Skeletal muscle satellite cell (primary cell): ENCODE measurements around the gene DPP10.
"Not testable (repeated sequence)": the region's sequence is repeated elsewhere in the genome, so short reads cannot be mapped to it uniquely, and the experiment has no call there.

Experiments
- H3K27me3 ChIP-seq: 2 replicates; pipeline ENCODE4 v1.7.0; 2013; ENCODE audit warnings: low read length; ENCODE audit not compliant: control insufficient read depth, insufficient read depth
- H3K36me3 ChIP-seq: 2 replicates; pipeline ENCODE4 v1.7.0; 2013; ENCODE audit warnings: mild to moderate bottlenecking, control low read depth, low read length; ENCODE audit not compliant: insufficient read depth
- H3K4me1 ChIP-seq: 2 replicates; pipeline ENCODE4 v1.7.0; 2013; ENCODE audit warnings: low read length; ENCODE audit not compliant: control insufficient read depth, insufficient read depth
- H3K4me2 ChIP-seq: 2 replicates; pipeline ENCODE4 v1.7.0; 2013; ENCODE audit warnings: mild to moderate bottlenecking, low read length
- H3K4me3 ChIP-seq: 2 replicates; pipeline ENCODE4 v1.7.0; 2013; ENCODE audit warnings: low read length
- H3K9ac ChIP-seq: 2 replicates; pipeline ENCODE4 v1.7.0; 2013; ENCODE audit warnings: mild to moderate bottlenecking, low read depth, low read length, moderate library complexity
- H3K9me3 ChIP-seq: replicated peaks from 2 replicates; pipeline ENCODE4 v1.7.0; 2013; ENCODE audit warnings: mild to moderate bottlenecking, control low read depth, low read length

Gene DPP10

GRCh38 chr2:114929225-114929624 lies 486.8 kb downstream of the DPP10 start:
- Histone ChIP-seq H3K27me3 (no peaks in the 10 kb centered on the region), H3K9me3 (no peaks in the 10 kb centered on the region), H3K4me3 (no peak overlapping the region), H3K4me2 (no peak overlapping the region), H3K36me3 (no peaks in the 10 kb centered on the region), H3K9ac (no peak overlapping the region), H3K4me1 (no peaks in the 10 kb centered on the region)

GRCh38 chr2:114933671-114934241 lies 491.3 kb downstream of the DPP10 start:
- Histone ChIP-seq H3K4me2 (no peak overlapping the region), H3K9me3 (no peaks in the 10 kb centered on the region), H3K4me3 (no peak overlapping the region), H3K36me3 (no peaks in the 10 kb centered on the region), H3K9ac (no peak overlapping the region), H3K27me3 (no peaks in the 10 kb centered on the region), H3K4me1 (no peaks in the 10 kb centered on the region)

GRCh38 chr2:114935031-114935430 lies 492.6 kb downstream of the DPP10 start:
- Histone ChIP-seq H3K4me1 (no peaks in the 10 kb centered on the region), H3K27me3 (no peaks in the 10 kb centered on the region), H3K36me3 (no peaks in the 10 kb centered on the region), H3K9ac (no peak overlapping the region), H3K4me2 (no peak overlapping the region), H3K4me3 (no peak overlapping the region), H3K9me3 (no peaks in the 10 kb centered on the region)

GRCh38 chr2:114937366-114937930 lies 495.0 kb downstream of the DPP10 start:
- Histone ChIP-seq H3K9ac (no peak overlapping the region), H3K27me3 (no peaks in the 10 kb centered on the region), H3K4me1 (no peaks in the 10 kb centered on the region), H3K4me2 (no peak overlapping the region), H3K4me3 (no peak overlapping the region), H3K9me3 (peaks cover 6% of the 10 kb centered on the region), H3K36me3 (no peaks in the 10 kb centered on the region)

- H3K27me3 ChIP-seq, result no peaks in the 10 kb centered on the region
- H3K36me3 ChIP-seq, result no peaks in the 10 kb centered on the region
Observed at GRCh38 chr2:114940785-114941458, 498.5 kb downstream of the DPP10 start.

GRCh38 chr2:114949228-114949804 lies 506.9 kb downstream of the DPP10 start:
- Histone ChIP-seq H3K36me3 (no peaks in the 10 kb centered on the region), H3K4me1 (no peaks in the 10 kb centered on the region), H3K9ac (no peak overlapping the region), H3K4me3 (no peak overlapping the region), H3K9me3 (no peaks in the 10 kb centered on the region), H3K4me2 (no peak overlapping the region), H3K27me3 (no peaks in the 10 kb centered on the region)

More at GRCh38 chr2:114940785-114941458, 498.5 kb downstream of the DPP10 start:
- Histone ChIP-seq H3K9me3 (peaks cover 6% of the 10 kb centered on the region), H3K9ac (no peak overlapping the region), H3K4me2 (no peak overlapping the region), H3K4me1 (no peaks in the 10 kb centered on the region), H3K4me3 (no peak overlapping the region)

GRCh38 chr2:114960389-114960788 lies 517.9 kb downstream of the DPP10 start:
- Histone ChIP-seq H3K4me3 (no peak overlapping the region), H3K9me3 (peaks cover 3% of the 10 kb centered on the region), H3K36me3 (no peaks in the 10 kb centered on the region), H3K27me3 (no peaks in the 10 kb centered on the region), H3K9ac (no peak overlapping the region), H3K4me1 (no peaks in the 10 kb centered on the region), H3K4me2 (no peak overlapping the region)

GRCh38 chr2:114962532-114962931 lies 520.1 kb downstream of the DPP10 start:
- Histone ChIP-seq H3K9me3 (peaks cover 3% of the 10 kb centered on the region), H3K4me2 (no peak overlapping the region), H3K9ac (no peak overlapping the region), H3K27me3 (no peaks in the 10 kb centered on the region), H3K4me3 (no peak overlapping the region), H3K4me1 (no peaks in the 10 kb centered on the region), H3K36me3 (no peaks in the 10 kb centered on the region)

- Histone ChIP-seq H3K4me1 (no peaks in the 10 kb centered on the region), H3K4me3 (no peak overlapping the region), H3K4me2 (no peak overlapping the region), H3K36me3 (no peaks in the 10 kb centered on the region), H3K27me3 (no peaks in the 10 kb centered on the region), H3K9ac (no peak overlapping the region), H3K9me3 (peaks cover 3% of the 10 kb centered on the region)
Observed at GRCh38 chr2:114968748-114969400, 526.4 kb downstream of the DPP10 start.

GRCh38 chr2:115004321-115004720 lies 561.9 kb downstream of the DPP10 start:
- H3K36me3 ChIP-seq, H3K9ac ChIP-seq, H3K4me3 ChIP-seq, H3K4me1 ChIP-seq, H3K27me3 ChIP-seq, H3K4me2 ChIP-seq, H3K9me3 ChIP-seq: not testable (repeated sequence)

- H3K4me3 ChIP-seq, result no peak overlapping the region
- H3K4me1 ChIP-seq, result no peaks in the 10 kb centered on the region
- no peaks in the 10 kb centered on the region for H3K27me3 ChIP-seq
- H3K9me3 ChIP-seq, result peaks cover 7% of the 10 kb centered on the region
- no peaks in the 10 kb centered on the region for H3K36me3 ChIP-seq
- H3K9ac ChIP-seq, result no peak overlapping the region
- H3K4me2 ChIP-seq, result no peak overlapping the region
Observed at GRCh38 chr2:115011721-115012120, 569.3 kb downstream of the DPP10 start.
